Uterus (tissue), 4 donors: Measurements from ENCODE around the gene KIAA1755. TPM values are rescaled to one million over a fixed set of nuclear protein-coding genes. Genes with fewer than 3 reads are reported as not detected.

Experiments used
- DNase-seq, 2 donors: peaks; one replicate each; pipeline ENCODE4 v3.0.0-alpha.2; 2019 to 2020
- H3K27ac ChIP-seq, 2 donors: fragments of 200-600 bp; sonication (generic); 1 replicate in 1 of 2; 2 replicates in 1 of 2; pipeline ENCODE4 v1.5.1; 2016 to 2018
- H3K27me3 ChIP-seq, 2 donors: fragments of 200-600 bp; sonication (generic); one replicate each; pipeline ENCODE4 v1.5.1; 2018 to 2019; ENCODE audit warnings: control low read depth in 1 of 2
- H3K36me3 ChIP-seq, 2 donors: fragments of 200-600 bp; sonication (generic); one replicate each; pipeline ENCODE4 v1.5.1; 2019; ENCODE audit warnings: control low read depth in 1 of 2
- H3K4me1 ChIP-seq, 2 donors: fragments of 200-600 bp; sonication (generic); one replicate each; pipeline ENCODE4 v1.5.1; 2018 to 2019; ENCODE audit warnings: control low read depth in 1 of 2
- H3K4me3 ChIP-seq, 2 donors: fragments of 200-600 bp; sonication (generic); 1 replicate in 1 of 2; 2 replicates in 1 of 2; pipeline ENCODE4 v1.5.1; 2018 to 2019; ENCODE audit warnings: mild to moderate bottlenecking in 1 of 2
- H3K9me3 ChIP-seq, 2 donors: fragments of 200-600 bp; sonication (generic); one replicate each; pipeline ENCODE4 v1.5.1; 2019; ENCODE audit warnings: control low read depth in 1 of 2
- POLR2A ChIP-seq, 2 donors: fragments of 450-650 bp; IDR thresholded peaks; one replicate each; pipeline ENCODE4 v1.6.1; 2016; ENCODE audit warnings: antibody characterized with exemption in 2 of 2, mild to moderate bottlenecking in 1 of 2, moderate library complexity in 1 of 2
- intact Hi-C: fragments of 100-400 bp; cut with DNase I; formaldehyde crosslinking; loops from one replicate; pipeline ENCODE4 v1.15.1; 2023; ENCODE audit warnings: low total_unique reads
- total RNA-seq, 4 donors: library from RNA; depleted of rRNA in 3 of 4; stranded (reverse); fragments of >200 nt in 3 of 4; gene quantifications; one replicate each; pipeline versions ENCODE4 v1.1.0 to v1.2.4, GENCODE V29; 2014 to 2023
- TF ChIP-seq, protein P1 (sequence below), 4 experiments: fragments of 200-600 bp in 2 of 4; fragments of 450-650 bp in 2 of 4; sonication (generic) in 2 of 4; IDR thresholded peaks; one replicate each; pipeline ENCODE4 v1.5.1; 2016 to 2019; ENCODE audit warnings: antibody characterized with exemption in 4 of 4, mild to moderate bottlenecking in 2 of 4, moderate library complexity in 1 of 4
- donor health status: DM: yes; HTN: yes; CAD: no.

The KIAA1755 gene
- total RNA-seq, 4 donors from 2014 or later = 5.3 to 47.6 (median 15.7) TPM

DNA sequence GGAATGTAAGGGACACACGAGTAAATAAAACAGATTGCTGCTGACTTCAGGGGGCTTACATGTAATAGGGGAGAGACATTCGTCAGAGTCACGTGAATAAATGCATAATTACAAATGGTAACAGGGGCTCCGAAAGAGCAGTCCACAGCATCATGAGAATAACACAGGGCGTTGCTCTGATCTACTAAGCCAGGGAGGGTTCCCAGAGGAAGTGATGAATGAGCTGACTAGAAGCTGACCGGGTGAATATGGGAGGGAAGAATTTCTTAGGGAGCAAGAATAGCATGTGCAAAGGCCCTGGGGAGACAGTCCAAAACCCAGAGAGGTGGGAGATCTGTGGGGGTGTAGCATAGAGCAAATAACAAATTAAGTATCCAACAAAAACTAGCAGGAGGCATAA, 45.8 kb upstream of the KIAA1755 start:
- Histone ChIP-seq H3K36me3 (no peaks in the 10 kb centered on the region), H3K4me1 (no peaks in the 10 kb centered on the region), H3K4me3 (no peak overlapping the region), H3K27ac (no peak overlapping the region), H3K9me3 (no peaks in the 10 kb centered on the region), H3K27me3 (no peaks in the 10 kb centered on the region)
- intact Hi-C loops = no loop called here
- TF ChIP-seq, protein P1, sequence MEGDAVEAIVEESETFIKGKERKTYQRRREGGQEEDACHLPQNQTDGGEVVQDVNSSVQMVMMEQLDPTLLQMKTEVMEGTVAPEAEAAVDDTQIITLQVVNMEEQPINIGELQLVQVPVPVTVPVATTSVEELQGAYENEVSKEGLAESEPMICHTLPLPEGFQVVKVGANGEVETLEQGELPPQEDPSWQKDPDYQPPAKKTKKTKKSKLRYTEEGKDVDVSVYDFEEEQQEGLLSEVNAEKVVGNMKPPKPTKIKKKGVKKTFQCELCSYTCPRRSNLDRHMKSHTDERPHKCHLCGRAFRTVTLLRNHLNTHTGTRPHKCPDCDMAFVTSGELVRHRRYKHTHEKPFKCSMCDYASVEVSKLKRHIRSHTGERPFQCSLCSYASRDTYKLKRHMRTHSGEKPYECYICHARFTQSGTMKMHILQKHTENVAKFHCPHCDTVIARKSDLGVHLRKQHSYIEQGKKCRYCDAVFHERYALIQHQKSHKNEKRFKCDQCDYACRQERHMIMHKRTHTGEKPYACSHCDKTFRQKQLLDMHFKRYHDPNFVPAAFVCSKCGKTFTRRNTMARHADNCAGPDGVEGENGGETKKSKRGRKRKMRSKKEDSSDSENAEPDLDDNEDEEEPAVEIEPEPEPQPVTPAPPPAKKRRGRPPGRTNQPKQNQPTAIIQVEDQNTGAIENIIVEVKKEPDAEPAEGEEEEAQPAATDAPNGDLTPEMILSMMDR (IDR thresholded peaks at IDR 0.05) = no peak
- TF ChIP-seq POLR2A (IDR thresholded peaks at IDR 0.05) = no peak
- no peak for DNase-seq

DNA sequence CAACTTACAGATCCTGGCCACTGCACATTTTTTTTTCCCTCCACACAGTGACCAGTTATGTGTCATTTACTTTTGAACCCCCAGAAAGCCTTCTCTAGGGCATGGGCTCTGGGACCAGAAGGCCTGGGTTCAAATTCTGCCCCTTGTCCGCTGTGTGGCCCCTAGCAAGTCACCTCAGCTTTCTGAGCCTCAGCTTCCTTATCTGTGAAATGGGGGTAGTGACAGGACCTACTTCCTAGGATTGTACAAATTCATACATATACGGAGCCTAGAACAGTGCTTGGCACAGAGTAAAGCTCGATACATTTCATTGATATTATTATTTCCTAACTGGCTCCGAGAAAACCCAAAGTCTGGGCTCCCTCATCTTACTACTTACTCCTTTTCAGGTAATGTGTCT, 45.0 kb upstream of the KIAA1755 start:
- no peaks in the 10 kb centered on the region for H3K27me3 ChIP-seq
- DNase-seq = no peak
- H3K4me3 ChIP-seq = no peak overlapping the region
- TF ChIP-seq, protein P1 (IDR thresholded peaks at IDR 0.05) = no peak
- TF ChIP-seq POLR2A (IDR thresholded peaks at IDR 0.05) = no peak
- H3K9me3 ChIP-seq = no peaks in the 10 kb centered on the region
- intact Hi-C loops = no loop called here
- H3K4me1 ChIP-seq = no peaks in the 10 kb centered on the region
- no peaks in the 10 kb centered on the region for H3K36me3 ChIP-seq
- H3K27ac ChIP-seq = no peak overlapping the region

DNA sequence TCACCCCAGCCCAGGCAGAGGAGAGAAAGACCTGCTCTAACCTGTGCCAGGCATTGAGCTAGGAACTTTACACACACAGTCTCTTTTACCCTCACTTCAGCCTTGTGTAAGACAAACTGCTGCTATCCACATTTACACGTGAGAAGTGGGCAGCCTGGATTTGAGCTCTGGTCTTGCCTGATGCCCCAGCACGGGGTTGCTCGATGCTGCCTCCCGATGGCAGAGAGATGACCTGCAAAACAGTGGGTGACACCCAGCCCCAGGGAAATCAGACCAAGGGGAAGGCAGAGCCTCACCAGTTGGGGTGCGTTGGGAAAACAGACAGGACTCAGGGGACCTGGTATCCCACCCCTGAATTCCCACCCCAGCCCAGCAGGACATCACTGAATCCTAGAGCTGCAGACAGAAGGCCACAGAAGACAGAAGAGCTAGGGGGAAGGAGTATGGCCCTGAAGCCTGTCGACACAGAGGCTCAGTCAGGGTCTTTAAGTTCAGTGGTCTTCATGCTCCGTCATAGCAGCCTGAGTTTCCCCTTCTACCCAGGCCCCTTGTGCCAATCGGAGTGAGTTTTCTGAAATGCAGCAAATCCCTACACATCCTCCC, 44.4 kb upstream of the KIAA1755 start:
- H3K36me3 ChIP-seq = no peaks in the 10 kb centered on the region
- H3K9me3 ChIP-seq = no peaks in the 10 kb centered on the region
- H3K27me3 ChIP-seq = no peaks in the 10 kb centered on the region
- DNase-seq = no peak
- H3K4me1 ChIP-seq = no peaks in the 10 kb centered on the region
- intact Hi-C loops = no loop called here
- TF ChIP-seq, protein P1 (IDR thresholded peaks at IDR 0.05) = no peak
- no peak for TF ChIP-seq POLR2A (IDR thresholded peaks at IDR 0.05)
- no peak overlapping the region for H3K27ac ChIP-seq
- H3K4me3 ChIP-seq = no peak overlapping the region

DNA sequence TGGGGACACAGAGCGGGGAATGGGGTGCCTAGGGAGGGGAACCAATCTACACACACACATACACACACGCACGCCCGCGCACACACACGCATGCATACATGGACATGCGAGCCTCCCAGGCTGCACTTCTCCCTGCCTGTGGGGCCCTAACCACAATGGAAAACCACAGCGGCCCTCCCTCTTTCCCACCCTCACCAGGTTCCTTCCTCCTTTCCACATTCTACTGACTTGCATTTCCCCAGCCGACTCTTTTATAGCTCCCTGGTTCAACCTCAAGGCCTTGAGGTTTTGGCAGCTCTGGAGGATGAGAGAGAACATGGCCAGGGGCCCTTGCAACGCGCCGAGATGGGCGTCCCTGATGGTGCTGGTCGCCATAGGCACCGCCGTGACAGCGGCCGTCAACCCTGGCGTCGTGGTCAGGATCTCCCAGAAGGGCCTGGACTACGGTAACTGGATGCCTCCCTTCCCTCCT, 43.4 kb upstream of the KIAA1755 start, which contains the start of gene BPI:
Gene BPI, plus strand, starts transcription at position 249 of the 472 bp plus-strand sequence. Its CDS starts 68 bp downstream, at position 317.
- Histone ChIP-seq H3K4me3 (no peak within 1 kb of the TSS), H3K27ac (peak within 1 kb of the TSS in 1 of 2 donors; percentile 1), H3K27me3 (no peaks in the 10 kb centered on the region), H3K4me1 (no peaks in the 10 kb centered on the region), H3K9me3 (no peaks in the 10 kb centered on the region), H3K36me3 (no peaks in the 10 kb centered on the region)
- DNase-seq = peak in 1 of 2 donors; percentile 27
- intact Hi-C loops = no loop called here
- TF ChIP-seq, protein P1 (IDR thresholded peaks at IDR 0.05) = no peak
- no peak for TF ChIP-seq POLR2A (IDR thresholded peaks at IDR 0.05)

DNA sequence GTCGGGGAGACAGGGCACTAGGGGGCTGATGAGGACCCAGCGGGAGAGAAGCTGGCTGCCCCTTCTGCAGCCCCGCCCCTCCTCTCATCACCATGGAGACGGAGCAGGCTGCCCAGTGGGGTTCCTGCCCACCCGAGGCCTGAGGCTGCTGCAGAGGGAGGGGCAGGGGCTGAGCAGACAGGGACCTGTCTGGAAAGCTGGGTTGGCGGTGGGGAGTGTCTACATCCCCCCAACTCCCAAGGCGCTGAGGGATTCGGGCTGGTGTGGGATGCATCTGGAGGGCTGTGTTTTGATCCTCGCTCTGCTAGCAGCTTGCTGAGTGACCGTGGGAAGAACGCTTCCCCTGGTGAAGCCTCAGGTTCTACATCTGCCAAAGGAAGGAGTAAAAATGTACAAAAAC, 42.3 kb upstream of the KIAA1755 start:
- TF ChIP-seq, protein P1 (IDR thresholded peaks at IDR 0.05) = no peak
- TF ChIP-seq POLR2A (IDR thresholded peaks at IDR 0.05) = no peak
- DNase-seq = no peak

More for the DNA sequence above, 42.3 kb upstream of the KIAA1755 start:
- intact Hi-C loops = no loop called here
- H3K4me1 ChIP-seq = no peaks in the 10 kb centered on the region
- H3K27ac ChIP-seq = no peak overlapping the region
- H3K4me3 ChIP-seq = no peak overlapping the region
- no peaks in the 10 kb centered on the region for H3K36me3 ChIP-seq
- H3K9me3 ChIP-seq = no peaks in the 10 kb centered on the region
- H3K27me3 ChIP-seq = no peaks in the 10 kb centered on the region
